GM19463 (cell line): ENCODE measurements around the gene DPYSL4.
"Not testable (repeated sequence)": the region's sequence is repeated elsewhere in the genome, so short reads cannot be mapped to it uniquely, and the experiment has no call there.

Source experiments
- ATAC-seq: cut with Tn5 transposase; IDR thresholded peaks from one replicate; pipeline ENCODE4 v1.9.1; 2021; ENCODE audit warnings: mild to moderate bottlenecking, moderate library complexity; ENCODE audit not compliant: unreplicated experiment

Gene DPYSL4

GRCh38 chr10:132149271-132149670 lies 37.5 kb upstream of the DPYSL4 start:
- no peak for ATAC-seq

- ATAC-seq: no peak
Measured at GRCh38 chr10:132149917-132150316, 36.8 kb upstream of the DPYSL4 start.

GRCh38 chr10:132150777-132151176 lies 36.0 kb upstream of the DPYSL4 start:
- ATAC-seq: no peak

GRCh38 chr10:132151286-132151950 lies 35.3 kb upstream of the DPYSL4 start:
- ATAC-seq: no peak

GRCh38 chr10:132151951-132152505 lies 34.7 kb upstream of the DPYSL4 start:
- no peak for ATAC-seq

GRCh38 chr10:132152896-132153580 lies 33.7 kb upstream of the DPYSL4 start:
- ATAC-seq: no peak

- ATAC-seq: no peak
Measured at GRCh38 chr10:132153616-132154217, 33.0 kb upstream of the DPYSL4 start.

GRCh38 chr10:132154440-132154839 lies 32.3 kb upstream of the DPYSL4 start:
- no peak for ATAC-seq

GRCh38 chr10:132154931-132155330 lies 31.8 kb upstream of the DPYSL4 start:
- no peak for ATAC-seq

GRCh38 chr10:132155723-132156381 lies 30.9 kb upstream of the DPYSL4 start:
- no peak for ATAC-seq

- ATAC-seq: no peak
Measured at GRCh38 chr10:132156382-132156781, 30.4 kb upstream of the DPYSL4 start.

- no peak for ATAC-seq
Measured at GRCh38 chr10:132157101-132157500, 29.6 kb upstream of the DPYSL4 start.

GRCh38 chr10:132158122-132158741 lies 28.5 kb upstream of the DPYSL4 start:
- ATAC-seq: no peak

- ATAC-seq: no peak
Measured at GRCh38 chr10:132158823-132159222, 27.9 kb upstream of the DPYSL4 start.

GRCh38 chr10:132159302-132160230 lies 27.2 kb upstream of the DPYSL4 start:
- not testable (repeated sequence) for ATAC-seq

- not testable (repeated sequence) for ATAC-seq
Measured at GRCh38 chr10:132160231-132160630, 26.5 kb upstream of the DPYSL4 start.

- not testable (repeated sequence) for ATAC-seq
Measured at GRCh38 chr10:132160834-132161622, 25.7 kb upstream of the DPYSL4 start.

GRCh38 chr10:132162021-132162531 lies 24.7 kb upstream of the DPYSL4 start:
- ATAC-seq: peak; percentile 38
